Kidney epithelial cell (primary cell): ENCODE results near the gene TCF7L1. TPM values are rescaled to one million over a fixed set of nuclear protein-coding genes. Genes with fewer than 3 reads are reported as not detected.

ENCODE experiments used
- DNase-seq: peaks from one replicate; pipeline ENCODE4 v3.0.0-alpha.2; 2010; ENCODE audit warnings: low read depth
- H3K27me3 ChIP-seq: 2 replicates; pipeline ENCODE4 v1.6.0; 2011; ENCODE audit warnings: low read length; ENCODE audit not compliant: control insufficient read depth, insufficient read depth
- H3K36me3 ChIP-seq: 2 replicates; pipeline ENCODE4 v1.5.1; 2011; ENCODE audit warnings: low read length; ENCODE audit not compliant: control insufficient read depth, insufficient read depth
- H3K4me3 ChIP-seq: 2 replicates; pipeline ENCODE4 v1.5.1; 2011; ENCODE audit warnings: low read depth, mild to moderate bottlenecking, control low read depth, low read length
- total RNA-seq: library from RNA; depleted of rRNA; stranded (reverse); fragments of >200 nt; gene quantifications from 2 replicates; pipeline ENCODE4 v1.2.3, GENCODE V29; 2015
- TF ChIP-seq, protein P1 (sequence below): IDR thresholded peaks from 2 replicates; pipeline ENCODE4 v1.5.1; 2011; ENCODE audit warnings: mild to moderate bottlenecking, moderate library complexity, low read length, control low read depth, inconsistent platforms; ENCODE audit not compliant: insufficient read depth, poor library complexity, severe bottlenecking

Gene TCF7L1
- total RNA-seq, 1 donor from 2014 or later = 4.3 TPM

GRCh38 chr2:85257359-85257969 lies 124.3 kb downstream of the TCF7L1 start:
- H3K27me3 ChIP-seq = no peaks in the 10 kb centered on the region

DNA sequence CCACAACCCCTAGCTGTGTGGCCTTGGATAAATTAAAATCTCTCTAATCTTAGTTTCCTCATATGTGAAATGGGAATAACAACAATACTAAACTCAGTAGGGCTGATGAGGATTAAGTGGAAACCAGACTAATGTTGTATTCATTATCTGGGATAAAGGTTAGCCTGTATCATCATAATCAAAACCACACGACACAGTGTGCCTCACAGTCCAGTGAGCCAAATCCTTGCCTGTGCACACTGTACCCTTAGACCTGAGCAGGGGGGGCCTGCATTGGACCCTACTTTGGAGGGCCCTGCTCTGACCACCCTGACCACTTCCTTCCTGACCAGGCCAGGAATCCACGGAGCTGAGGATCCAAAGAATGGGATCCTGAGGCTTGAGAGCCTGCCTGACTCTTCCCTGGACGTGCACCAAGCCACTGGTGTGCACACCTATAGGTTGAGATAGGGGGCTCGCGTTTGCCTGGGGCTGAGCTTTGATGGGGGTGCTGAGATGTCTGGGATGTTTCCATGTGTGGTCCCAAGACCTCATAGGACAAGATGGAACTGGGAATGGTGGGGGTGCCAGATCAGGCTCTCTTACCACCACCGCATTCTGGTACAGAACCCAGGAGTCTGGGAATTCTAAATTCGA lies 124.9 kb downstream of the TCF7L1 start:
- H3K27me3 ChIP-seq = no peaks in the 10 kb centered on the region
- H3K36me3 ChIP-seq = no peaks in the 10 kb centered on the region
- no peak overlapping the region for H3K4me3 ChIP-seq
- no peak for DNase-seq
- TF ChIP-seq, protein P1, sequence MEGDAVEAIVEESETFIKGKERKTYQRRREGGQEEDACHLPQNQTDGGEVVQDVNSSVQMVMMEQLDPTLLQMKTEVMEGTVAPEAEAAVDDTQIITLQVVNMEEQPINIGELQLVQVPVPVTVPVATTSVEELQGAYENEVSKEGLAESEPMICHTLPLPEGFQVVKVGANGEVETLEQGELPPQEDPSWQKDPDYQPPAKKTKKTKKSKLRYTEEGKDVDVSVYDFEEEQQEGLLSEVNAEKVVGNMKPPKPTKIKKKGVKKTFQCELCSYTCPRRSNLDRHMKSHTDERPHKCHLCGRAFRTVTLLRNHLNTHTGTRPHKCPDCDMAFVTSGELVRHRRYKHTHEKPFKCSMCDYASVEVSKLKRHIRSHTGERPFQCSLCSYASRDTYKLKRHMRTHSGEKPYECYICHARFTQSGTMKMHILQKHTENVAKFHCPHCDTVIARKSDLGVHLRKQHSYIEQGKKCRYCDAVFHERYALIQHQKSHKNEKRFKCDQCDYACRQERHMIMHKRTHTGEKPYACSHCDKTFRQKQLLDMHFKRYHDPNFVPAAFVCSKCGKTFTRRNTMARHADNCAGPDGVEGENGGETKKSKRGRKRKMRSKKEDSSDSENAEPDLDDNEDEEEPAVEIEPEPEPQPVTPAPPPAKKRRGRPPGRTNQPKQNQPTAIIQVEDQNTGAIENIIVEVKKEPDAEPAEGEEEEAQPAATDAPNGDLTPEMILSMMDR = no peak

More at GRCh38 chr2:85257359-85257969, 124.3 kb downstream of the TCF7L1 start:
- Histone ChIP-seq H3K36me3 (no peaks in the 10 kb centered on the region), H3K4me3 (no peak overlapping the region)
- no peak for DNase-seq
- TF ChIP-seq, protein P1 = no peak

DNA sequence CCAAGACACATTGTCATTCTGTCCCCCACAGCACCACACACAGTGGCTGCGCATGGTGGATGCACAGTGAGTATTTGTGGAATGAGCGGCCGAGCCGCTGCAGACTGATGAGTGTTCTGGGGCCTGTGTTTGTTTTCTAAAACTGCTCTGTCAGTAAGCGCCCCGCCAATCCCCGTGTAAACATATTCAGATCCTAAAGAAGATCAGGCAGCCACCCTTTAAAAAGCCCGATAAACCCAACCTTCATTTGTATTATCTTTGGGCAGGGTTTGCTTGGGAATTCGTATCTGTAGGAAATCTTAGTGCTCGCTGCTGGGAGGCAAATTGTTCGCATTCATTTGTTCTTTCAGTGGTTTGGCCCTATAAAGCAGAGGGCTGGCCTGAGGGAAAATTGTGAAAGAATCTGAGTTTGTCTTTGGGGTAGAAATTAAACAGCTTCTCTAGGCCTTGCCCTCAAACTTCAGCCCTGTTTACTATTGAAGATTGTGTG lies 126.0 kb downstream of the TCF7L1 start:
- Histone ChIP-seq H3K27me3 (no peaks in the 10 kb centered on the region), H3K36me3 (no peaks in the 10 kb centered on the region), H3K4me3 (no peak overlapping the region)
- TF ChIP-seq, protein P1 = no peak
- no peak for DNase-seq

DNA sequence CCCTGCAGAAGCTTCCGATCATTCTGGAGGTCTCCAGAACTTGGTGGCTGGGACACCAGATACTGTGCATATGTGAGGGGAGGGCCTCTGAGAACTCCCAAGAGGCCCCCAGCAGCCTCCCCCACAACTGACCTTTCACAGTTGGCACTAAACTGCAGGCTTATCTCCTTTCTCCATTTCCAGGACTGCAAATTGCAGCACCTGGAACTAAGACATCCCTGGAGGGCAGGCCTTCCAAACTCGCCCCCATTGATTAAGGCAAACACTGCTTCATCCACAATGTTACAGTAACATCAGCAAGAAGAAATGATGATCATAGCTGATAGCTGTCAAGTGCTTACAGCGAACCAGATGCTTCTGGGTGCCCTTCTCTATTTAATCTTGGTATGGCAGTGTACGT lies 126.7 kb downstream of the TCF7L1 start:
- no peaks in the 10 kb centered on the region for H3K27me3 ChIP-seq
- H3K36me3 ChIP-seq = no peaks in the 10 kb centered on the region
- H3K4me3 ChIP-seq = no peak overlapping the region
- DNase-seq = no peak
- TF ChIP-seq, protein P1 = no peak

- no peak overlapping the region for H3K4me3 ChIP-seq
- H3K36me3 ChIP-seq = no peaks in the 10 kb centered on the region
- TF ChIP-seq, protein P1 = no peak
- H3K27me3 ChIP-seq = no peaks in the 10 kb centered on the region
- DNase-seq = no peak
These were observed 130.4 kb downstream of the TCF7L1 start for GRCh38 chr2:85263591-85263990.
